GM04503 (cell line): Measurements from ENCODE around the gene OR2AE1.

ENCODE experiments used
- DNase-seq: peaks from one replicate; pipeline ENCODE4 v3.0.0-alpha.2; 2012; ENCODE audit warnings: low read depth

OR2AE1 gene

DNA sequence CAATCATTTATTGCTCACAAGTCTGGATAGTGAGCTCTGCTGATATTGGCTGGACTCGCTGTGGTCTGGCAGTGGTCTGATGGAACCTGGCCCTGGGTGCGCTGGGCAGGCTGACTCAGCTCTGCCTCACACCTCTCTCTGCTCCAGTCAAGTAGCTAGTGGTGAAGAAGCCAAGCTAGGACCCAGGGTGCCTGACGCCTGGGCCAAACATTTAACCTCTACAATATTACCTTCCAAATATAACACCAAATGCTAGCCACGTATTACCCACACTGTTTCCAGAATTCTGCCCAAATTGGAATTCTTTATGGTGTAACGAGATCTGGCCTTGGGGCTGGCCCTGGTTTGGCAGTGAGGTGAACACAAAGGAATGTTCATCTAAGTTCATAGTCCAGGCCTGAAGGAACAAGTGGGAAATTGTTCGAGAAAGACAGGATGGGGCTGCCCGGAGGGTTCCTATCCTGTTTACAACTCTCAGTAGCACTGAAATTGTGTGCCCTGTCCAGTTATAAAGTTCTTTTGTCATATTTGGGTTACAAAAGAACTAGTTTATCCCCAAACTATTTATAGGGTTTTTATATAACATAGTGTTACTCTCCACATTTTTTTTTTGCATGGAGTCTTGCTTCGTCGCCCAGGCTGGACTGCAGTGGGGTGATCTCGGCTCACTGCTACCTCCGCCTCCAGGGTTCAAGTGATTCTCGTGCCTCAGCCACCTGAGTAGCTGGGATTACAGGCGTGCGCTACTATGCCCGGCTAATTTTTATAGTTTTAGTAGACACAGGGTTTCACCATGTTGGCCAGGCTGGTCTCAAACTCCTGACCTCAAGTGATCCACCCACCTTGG is 16.3 kb downstream of the OR2AE1 start:
- peak; percentile 29 for DNase-seq

DNA sequence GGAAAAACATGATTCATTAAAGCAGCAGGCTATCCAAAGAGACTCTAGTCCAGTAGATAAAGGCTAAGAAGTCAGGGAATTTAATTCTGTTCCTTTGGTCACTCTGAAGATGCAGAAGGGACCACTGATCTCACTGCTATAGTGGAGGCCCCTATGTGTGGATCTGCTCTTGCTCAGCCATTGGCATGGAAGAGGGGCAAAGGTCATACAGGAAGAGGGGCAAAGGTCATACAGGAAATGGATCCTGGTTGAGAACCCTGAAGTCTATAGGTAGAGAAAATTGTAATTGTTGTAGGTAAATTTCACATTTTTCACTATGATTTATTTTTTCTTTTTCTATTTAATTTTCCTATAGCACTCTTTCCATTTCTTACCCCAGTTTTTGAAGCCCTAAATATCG is 21.6 kb downstream of the OR2AE1 start:
- DNase-seq: no peak

DNA sequence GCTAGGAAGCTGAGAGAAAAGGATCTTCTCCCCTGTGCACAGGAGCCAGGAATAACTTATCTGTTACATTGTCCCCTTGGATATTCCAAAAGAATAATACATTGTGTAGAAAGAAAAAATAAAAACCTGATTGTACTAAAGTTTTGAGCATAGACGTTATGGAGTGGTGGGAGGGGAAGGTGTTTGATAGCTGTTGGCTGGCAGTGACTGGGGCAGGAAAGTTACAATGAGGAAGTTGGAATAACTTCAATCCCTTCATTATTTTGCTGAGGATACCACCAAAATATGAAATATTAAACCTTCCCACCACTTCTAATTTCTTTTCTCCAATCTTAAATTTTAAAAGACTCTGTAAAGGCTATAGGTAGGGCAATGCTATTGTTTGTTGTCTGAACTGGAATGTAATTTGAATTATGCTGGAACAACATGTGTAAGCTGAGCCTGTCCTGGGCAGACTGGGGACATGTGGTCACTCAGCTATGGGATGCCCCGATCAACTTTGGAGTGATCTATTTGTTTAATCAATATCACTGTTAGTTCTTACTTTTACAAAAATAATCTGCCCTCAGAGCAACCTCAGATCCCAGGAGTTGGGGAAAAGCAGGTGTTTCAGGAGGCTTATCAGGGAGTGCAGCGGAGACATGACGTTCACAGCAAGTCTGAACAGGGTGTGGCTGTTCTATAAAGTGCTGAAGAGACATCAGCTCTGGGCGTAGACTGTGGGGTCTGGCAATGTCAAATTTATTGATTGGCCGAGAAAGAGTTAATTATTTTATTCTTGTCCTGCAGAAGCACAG is 28.2 kb downstream of the OR2AE1 start:
- DNase-seq: no peak

DNA sequence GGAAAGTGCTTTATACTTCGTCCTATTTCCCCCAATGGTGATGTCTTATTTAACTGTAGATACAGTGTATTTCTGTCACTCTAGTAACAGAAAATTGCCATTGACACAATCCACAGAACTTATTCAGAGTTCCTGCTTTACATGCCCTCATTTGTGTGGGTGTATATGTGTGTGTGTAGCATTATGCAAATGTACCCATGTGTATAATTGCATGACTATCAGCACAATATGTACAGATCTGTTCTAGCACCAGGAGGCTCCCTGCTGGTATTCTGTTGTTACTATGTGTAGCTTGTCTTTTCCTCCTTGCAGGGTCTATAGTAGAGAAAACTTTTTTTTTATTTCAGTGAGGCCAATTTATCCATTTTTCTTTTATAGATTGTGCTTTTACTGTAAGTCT is 32.5 kb downstream of the OR2AE1 start:
- no peak for DNase-seq

DNA sequence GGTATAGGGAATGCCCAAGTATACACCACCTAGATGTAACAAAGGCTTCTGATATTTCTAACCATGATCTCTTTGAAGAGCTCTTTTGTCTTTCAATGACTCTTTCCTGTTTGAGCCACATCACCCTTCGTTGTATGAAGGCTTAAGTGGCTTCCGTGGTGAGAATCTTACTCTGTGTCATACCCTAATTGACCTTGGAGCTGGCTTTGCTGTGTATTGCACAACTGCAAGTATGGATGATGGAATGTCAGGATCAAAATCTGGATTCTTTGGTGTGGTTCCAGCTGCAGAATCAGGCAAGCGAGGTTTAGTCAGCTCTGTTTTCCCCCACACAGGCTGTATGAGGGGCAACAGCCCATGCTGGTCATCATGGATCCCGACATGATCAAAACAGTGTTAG is 33.0 kb downstream of the OR2AE1 start:
- DNase-seq: no peak

DNA sequence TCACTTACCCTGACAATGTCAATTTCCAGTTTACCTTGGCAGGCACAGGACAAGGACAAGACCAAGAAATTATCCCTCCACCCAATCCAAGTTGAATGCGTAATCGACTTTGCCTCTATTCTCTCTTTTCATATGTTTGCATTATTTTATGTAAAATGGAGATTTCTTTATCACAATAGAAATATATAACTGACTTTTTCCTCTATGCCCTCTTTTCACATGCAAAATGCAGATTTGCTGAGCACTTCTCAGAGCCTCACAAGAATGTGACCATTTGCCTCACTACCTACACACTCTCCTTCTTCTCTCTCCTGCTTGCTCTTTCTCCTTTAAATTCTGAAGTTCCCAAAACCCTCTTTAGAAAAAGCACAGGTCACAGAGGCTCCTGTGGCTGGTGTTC is 33.9 kb downstream of the OR2AE1 start:
- no peak for DNase-seq

DNA sequence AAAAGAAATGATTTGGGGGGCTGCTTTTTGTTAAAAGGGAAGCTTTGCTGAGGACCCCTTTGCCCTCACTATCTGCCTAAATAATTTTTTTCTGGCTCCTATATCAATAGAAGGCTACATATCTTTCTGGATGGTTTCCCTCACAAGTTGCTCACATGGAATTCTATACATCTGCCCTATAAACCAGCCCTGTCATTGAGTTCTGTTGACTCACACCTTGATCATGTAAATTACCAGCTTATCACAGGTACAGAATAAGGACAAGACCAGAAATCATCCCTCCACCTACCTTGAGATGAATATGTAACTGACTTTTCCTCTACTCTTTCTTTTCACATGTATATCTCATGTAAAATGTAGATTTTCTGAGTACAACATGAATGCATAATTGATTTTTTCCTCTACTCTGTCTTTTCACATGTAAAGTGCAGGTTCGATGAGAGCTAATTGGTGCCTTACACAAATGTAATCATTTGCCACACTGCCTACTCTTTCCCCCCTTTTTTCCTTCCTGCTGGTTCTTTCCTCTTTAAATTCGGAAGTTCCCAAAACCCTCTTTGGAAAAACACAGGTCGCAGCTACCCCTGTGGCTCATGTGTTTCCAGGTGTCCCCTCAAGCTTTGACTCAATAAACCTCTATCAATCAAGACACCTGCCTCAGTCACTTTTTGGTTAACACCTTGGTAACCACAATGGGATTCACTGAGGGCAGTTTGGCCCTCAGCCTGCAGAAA is 36.5 kb downstream of the OR2AE1 start:
- DNase-seq: no peak

DNA sequence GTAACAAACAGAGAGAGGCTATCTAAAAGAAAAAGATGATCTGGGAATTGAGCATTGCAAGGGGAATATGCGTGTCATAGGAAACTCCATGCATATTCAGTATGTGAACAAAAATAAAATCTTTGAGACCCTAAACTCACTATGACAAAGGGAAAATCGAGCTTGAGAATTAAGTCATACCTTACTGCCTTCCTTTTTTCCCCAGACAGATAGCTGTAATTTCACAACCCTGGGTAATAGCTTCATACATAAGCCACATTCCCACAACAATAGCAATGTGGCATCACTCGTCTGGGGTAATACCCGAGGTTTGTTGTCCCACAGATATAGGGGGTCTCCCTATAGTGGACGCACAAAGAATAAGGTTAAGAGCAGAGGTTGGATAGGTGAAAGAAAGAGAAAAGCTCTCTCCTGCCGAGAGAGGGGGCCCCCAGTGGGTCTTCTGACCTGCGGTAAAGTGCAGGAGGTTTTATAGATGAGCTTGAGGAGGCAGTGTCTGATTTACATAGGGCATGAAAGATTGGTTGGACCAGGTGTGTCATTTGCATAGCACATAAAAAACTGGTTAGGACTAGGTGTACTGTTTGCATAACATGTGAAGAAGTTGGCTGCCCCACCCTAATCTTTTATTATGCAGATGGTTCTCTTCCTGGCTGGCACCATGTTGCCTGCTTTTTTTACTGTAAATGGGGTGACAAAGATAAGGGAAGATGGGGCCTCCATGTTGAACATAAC is 37.4 kb downstream of the OR2AE1 start:
- no peak for DNase-seq

DNA sequence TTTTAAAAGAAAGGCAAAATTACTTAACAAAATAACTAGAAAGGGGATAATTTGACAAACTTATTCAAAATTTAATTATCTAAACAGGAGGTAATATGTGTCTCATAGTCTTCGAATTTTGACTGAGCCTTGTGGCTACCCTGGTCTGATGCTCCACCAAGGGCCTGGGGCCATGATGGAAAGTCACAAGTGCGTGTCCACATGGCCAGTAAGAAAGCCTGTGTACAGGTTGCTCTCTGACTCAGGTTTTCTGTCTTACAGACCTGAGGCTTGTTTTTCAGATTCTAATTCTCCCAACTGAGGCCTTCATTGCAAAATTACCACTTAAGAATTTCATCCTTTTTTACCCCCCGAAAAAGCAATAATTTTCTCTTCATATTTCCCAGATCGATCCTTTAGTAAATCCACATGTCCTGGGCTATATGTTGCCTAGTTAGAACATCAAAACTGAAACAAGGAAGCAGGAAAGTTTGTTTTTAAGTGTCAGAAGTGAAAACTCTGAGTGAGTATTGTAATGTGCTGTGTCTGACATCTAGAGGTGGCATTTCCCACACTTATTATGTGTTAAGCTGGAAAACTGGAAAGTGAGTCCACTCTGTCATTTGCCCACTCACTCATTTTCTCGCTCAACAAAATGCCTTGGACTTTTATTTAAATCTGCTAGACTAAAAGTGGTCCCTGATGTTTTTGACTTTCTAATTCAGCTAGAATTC is 39.0 kb downstream of the OR2AE1 start:
- no peak for DNase-seq

DNA sequence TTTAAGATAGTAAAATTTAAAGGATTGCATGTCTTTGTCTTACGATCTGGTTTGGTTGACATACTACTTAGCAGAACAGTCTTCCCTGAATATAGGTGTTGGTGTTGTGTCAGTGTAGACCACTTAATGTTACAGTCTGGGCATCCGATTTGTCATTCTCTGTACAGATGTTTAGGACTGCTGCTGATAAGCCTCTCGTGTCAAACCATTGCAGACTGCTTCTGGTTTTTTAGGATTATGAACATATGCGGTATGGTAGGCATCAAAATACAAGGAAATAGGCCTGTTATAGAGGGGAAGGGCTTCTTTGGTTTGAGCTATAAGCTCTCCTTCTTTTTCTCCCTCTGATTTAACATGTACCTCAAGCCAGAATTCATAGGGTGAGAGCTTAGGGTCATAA is 41.6 kb downstream of the OR2AE1 start:
- DNase-seq: no peak

DNA sequence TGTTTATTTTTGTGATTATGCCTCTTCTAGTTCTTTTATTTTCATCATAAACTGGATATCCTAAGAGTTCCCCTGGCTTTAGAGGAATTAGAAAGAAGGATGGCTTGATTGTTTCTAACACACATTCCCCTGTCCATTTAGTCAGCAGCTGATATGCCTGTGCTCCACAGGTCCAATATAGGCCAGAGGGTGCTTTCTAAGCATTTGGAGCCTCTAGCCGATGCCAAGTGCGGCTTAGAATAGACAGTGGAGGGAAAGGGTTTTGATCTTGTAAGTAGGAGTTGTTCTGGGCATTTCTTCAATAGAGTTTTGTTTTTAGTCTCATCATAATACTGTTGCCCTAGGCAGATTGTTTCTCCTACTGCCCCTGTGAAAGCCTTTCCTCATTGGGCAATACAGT is 42.5 kb downstream of the OR2AE1 start:
- DNase-seq: no peak

DNA sequence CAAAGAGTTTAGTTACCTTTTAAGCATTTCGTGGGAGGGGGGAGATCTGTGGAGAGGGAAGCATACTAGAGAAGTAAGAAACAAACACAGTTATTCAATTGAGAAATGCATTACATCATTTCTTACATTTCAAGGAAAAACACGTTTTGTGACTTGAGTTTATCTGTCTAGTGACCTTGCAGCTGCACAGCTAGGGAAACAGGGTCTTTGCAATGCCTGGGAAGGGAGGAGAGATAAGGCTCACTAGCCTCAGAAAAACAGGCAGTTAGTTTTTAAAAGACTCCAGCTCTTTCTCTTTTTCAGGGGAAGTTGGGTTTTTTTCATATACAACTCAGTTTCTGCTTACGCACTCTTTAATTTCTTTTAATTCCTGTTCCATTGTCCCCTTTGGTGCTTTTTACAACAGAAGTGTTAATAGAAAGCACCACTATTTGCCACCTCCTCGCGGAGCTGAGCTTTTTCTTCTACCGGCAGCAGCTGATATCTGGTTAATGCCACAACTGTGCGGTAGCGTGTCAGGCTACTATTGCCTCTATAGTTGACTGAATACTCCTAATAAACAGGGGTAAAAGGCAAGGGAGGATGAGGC is 43.5 kb downstream of the OR2AE1 start:
- DNase-seq: no peak

DNA sequence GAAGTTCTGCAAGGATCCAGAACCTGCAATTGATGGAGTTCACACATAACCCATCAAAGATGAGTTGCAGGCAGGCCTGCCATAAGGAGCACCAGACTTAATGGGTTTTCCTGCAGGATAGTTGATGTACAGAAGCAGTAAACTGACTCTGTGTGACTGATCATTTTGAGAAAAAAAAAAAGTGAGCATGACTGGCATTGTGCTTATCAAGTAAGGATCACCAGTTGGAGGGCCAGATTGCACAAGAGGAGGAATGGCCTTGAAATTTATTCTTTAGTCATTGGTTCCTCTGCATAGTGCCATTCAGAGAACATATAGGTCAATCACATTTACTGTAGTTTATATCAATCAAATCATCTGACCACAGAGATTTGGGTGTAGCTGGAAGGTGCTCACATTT is 45.2 kb downstream of the OR2AE1 start:
- no peak for DNase-seq

DNA sequence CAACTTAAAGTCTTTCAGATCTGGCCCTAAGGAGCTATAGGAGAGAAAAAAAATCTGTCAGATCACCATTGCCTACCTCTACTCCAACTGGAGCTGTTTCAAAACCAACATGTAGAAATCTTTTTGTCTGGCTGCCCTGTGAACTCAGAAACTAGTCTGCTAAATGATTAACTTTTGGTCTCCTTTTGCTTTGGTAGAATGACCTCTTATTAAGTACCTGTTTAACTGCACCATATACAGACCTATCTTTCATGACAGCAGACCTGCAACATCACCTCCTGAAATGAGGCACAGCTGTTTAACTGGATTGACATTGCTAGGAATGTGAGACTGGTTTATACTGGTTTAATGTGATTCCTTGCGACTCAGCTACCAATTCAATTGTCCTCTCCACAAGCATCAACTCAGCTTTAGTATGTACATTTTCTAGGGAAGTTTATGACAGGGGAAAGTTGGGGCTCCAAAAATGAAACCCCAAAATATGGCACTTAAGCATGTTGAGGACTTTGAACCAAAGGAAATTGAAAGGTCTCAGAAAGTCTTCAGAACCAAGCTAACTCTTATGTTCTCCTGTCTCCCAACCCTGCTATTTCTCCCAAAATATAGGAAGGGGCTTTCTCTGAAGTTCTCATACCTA is 47.2 kb downstream of the OR2AE1 start:
- no peak for DNase-seq

DNA sequence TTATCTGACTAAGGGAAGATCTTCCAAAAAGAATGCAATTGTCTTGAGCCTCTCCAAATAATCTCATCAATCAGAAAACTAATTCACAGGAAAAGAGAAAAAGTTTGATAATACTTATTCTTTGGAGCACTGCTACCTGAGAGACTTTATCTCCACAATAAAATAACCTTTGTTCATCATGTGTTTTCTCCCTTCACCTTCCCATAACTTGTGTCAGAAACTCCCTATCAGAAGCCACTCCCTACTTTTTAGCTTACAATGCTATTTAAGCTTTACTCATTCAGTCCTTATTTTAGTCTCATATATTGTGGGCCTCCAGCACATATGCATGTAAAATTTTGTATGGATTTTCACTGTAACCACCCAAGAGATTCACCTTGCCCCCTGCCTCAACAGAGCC is 48.0 kb downstream of the OR2AE1 start:
- no peak for DNase-seq

DNA sequence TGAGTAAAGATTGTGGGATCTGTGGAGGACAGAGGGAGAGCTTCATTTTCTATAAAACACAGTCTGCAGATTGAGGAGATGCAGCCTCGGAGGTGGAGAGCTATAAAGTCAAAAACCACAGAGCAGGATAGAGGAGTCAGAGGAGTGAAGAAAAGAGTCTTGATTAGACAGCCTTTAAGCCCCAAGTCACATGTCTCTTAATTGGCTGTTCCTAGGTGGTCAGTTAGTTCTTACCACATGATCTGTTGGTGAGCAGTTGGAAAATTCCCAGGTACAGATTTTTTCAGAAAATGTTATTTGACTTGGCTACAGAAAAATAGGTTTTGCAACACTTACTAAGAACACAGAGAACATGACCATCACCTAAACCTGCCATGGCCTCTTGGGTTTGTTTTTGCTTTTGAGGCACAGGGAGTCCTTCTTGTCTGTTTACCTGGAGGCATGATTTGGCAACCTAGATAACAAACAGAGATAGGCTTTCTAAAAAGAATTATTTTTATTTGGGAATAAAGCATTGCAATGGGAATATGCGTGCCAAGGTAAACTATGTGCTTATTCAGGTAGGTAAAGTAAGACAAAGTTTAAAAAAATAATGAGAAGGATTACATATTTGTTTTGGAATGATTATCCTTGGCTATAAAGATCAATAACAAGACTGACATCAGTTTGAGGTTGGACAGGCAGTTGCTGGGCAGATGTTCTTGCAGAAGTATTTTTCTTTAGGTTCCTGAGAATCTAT is 49.6 kb downstream of the OR2AE1 start:
- no peak for DNase-seq
